ENCODE data around the gene LEFTY1. TPM values are rescaled to one million over a fixed set of nuclear protein-coding genes. Genes with fewer than 3 reads are reported as not detected.

LEFTY1 gene
- total and polyA plus RNA-seq, 9 of the 15 experiments (the other 6 are each of a cell fraction or from before 2014, with no cell fraction given): 0.07 to 0.24 (median 0.17) TPM; not detected in 5

DNA sequence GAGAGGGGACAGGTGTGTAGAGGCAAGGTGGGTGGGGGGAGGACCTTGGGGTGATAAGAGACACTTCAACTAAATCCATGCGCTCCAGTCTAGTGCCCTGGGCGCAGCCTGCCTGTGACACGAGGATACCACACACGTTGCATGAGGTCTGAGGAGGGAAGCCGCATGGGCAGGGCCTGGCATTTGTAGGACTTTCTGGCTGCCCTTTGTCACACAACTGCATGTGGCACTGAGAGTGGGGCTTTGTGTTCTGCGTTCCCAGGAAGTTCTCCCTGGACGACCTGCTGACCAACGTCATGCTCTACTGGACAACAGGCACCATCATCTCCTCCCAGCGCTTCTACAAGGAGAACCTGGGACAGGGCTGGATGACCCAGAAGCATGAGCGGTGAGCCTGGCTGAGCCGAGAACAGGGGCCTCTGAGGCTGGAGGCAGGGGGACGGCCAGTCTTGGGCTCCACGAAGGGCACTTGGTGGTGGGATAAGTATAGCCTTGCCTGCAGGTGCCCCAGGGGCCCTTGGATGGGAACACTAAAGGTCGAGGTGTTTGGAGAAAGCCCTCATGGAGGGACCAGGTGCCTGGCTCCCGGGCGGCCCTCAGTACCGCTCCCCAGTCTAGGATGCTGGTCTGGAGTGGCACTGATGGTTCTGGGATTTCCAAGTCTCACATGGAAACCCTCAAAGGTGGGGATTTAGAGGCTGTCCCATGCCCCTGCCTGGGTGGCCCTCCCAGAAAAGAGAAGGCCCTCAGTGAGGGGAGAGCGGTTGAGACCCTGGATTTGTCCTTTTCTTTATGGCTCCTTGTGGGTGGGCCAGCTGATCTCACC, 44.5 kb downstream of the LEFTY1 start (continued):
- TF ChIP-seq, protein P1, sequence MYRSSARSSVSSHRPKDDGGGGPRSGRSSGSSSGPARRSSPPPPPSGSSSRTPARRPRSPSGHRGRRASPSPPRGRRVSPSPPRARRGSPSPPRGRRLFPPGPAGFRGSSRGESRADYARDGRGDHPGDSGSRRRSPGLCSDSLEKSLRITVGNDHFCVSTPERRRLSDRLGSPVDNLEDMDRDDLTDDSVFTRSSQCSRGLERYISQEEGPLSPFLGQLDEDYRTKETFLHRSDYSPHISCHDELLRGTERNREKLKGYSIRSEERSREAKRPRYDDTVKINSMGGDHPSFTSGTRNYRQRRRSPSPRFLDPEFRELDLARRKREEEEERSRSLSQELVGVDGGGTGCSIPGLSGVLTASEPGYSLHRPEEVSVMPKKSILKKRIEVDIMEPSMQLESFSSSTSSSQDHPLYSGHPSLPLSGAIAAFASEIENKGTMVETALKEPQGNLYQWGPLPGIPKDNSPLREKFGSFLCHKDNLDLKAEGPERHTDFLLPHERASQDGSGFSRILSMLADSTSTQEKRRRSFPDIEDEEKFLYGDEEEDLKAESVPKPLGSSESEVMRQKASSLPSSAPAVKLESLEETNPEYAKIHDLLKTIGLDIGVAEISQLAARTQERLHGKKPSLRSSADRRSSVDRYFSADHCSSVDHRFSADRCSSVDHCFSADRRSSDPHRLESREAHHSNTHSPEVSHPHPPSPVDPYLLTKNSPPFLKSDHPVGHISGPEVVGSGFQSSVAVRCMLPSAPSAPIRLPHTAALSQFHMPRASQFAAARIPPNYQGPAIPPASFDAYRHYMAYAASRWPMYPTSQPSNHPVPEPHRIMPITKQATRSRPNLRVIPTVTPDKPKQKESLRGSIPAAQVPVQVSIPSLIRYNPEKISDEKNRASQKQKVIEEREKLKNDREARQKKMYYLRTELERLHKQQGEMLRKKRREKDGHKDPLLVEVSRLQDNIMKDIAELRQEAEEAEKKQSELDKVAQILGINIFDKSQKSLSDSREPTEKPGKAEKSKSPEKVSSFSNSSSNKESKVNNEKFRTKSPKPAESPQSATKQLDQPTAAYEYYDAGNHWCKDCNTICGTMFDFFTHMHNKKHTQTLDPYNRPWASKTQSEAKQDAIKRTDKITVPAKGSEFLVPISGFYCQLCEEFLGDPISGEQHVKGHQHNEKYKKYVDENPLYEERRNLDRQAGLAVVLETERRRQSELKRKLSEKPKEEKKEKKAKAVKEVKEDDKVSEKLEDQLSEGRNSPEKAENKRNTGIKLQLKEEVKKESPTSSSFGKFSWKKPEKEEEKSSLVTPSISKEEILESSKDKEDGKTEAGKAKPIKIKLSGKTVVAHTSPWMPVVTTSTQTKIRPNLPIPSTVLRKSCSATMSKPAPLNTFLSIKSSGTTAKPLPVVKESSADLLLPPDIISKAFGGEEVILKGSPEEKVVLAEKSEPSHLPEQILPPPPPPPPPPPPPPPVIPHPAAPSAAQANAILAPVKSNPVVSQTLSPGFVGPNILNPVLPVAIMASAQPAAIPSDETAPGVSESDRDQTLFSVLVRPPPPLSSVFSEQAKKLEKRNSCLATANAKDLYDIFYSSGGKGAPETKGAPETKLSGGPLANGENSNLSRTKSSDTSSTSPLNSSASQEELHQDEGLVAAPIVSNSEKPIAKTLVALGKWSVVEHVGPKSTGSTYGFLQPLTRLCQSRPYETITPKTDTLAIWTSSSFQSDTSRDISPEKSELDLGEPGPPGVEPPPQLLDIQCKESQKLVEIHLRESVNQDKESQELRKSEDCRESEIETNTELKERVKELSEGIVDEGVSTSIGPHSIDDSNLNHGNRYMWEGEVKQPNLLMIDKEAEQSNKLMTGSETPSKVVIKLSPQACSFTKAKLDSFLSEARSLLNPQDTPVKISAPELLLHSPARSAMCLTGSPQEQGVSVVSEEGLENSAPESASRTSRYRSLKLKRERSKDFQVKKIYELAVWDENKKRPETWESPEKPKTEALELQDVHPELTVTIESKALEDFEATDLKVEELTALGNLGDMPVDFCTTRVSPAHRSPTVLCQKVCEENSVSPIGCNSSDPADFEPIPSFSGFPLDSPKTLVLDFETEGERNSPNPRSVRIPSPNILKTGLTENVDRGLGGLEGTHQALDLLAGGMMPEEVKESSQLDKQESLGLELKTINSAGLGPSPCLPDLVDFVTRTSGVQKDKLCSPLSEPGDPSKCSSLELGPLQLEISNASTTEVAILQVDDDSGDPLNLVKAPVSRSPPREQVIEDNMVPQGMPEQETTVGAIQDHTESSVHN (IDR thresholded peaks at IDR 0.05; ENCODE audit: borderline replicate concordance in 1 of 2, low read depth in 1 of 2): no peak
- no peak for TF ChIP-seq ARHGAP35 (IDR thresholded peaks at IDR 0.05; ENCODE audit: partially characterized antibody)
- TF ChIP-seq ZNF282 (CRISPR knock-in tag; IDR thresholded peaks at IDR 0.05): no peak
- no peak for TF ChIP-seq HDAC6 (IDR thresholded peaks at IDR 0.05; ENCODE audit: low read depth, low read length)

Measured in K562 (cell line).